ENCODE data around the gene MRPL54.
A peak's percentile ranks its signal among the peaks of the same experiment; 100 is the strongest.

The MRPL54 gene

DNA sequence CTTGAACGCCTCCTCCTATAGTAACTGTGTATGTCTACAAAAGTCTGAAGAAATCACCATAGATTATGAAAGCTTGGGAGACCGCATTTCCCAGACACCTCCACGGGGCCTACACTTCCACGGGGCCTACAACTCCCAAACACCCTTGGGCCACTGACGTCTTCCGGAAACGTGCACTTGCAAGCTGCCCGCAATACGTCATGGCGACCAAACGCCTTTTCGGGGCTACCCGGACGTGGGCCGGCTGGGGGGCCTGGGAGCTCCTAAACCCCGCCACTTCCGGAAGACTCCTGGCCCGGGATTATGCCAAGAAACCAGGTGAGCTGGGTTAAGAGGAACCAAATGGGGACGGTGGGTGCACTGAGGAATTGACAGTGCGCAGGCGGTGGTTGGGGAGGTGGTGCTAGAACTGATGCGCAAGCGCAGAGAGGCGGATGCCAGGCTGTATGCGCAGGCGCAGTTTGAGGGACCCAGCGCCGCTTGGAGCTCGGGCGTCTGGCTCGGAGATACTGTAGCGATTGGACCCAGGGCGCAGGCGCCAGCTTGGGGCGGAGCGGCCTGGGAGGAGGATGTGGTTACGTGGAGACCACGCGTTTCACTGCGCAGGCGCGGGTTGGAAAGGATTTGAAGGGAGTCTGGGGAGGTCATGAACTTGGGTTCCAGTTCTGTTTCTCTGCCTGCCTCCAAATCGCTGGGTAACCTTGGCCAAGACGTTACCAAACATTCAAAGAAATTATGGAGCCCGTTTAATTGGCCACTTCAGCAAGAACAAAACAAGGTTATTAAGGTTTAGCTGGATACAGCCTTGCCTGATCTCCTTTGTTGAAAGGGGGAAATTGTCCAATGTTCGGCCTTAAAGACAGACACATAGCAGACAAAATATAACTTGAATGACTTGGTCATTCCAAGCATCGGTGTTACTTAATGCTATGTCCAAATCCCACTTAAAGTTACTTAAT is at the start of gene MRPL54:
TSS of gene MRPL54 (plus strand) at position 182 of the 959 bp plus-strand sequence. CDS start at position 201, 19 bp downstream.
- DNase-seq (ENCODE audit: low read depth in 3 of 3) = peak; percentile 97 to 99 (median 98)

DNA sequence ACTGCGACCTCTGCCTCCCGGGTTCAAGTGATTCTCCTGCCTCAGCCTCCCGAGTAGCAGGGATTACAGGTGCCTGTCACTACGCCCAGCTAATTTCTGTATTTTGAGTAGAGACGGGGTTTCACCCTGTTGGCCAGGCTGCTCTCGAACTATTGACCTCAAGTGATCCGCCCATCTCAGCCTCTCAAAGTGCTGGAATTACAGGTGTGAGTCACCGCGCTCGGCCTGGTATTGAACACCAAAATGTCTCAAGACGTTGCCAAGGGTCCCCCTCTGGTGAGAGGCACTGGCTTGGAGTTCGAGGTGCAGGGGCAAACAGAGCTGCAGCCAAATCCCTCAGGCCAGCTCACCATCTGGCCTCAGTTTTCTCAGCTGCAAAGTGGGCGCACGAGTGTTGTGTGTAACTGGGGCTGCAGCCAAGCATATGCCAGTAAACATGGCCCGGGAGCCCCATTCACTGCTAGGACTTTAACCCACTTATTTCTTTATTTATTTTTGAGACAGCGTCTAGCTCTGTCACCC is 46.3 kb upstream of the MRPL54 start:
- DNase-seq (ENCODE audit: low read depth in 3 of 3) = no peak

DNA sequence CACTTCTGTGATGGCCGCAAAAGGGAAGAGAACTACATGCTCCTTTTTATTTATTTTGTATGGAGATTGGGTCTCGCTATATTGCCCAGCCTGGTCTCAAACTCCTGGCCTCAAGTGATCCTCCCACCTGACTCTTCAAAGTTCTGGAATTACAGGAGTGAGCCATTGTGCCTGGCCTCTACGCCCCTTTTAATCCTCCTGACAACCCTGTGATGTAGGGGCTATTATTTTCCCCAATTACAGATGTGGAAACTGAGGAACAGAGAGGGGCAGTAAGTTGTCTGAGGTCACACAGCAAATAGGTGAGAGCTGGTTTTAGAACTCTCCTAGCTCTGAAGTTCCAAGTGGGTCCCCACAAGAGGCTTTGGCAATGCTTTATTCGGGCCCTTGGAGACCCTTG is 42.6 kb upstream of the MRPL54 start:
- no peak for DNase-seq (ENCODE audit: low read depth in 3 of 3)

DNA sequence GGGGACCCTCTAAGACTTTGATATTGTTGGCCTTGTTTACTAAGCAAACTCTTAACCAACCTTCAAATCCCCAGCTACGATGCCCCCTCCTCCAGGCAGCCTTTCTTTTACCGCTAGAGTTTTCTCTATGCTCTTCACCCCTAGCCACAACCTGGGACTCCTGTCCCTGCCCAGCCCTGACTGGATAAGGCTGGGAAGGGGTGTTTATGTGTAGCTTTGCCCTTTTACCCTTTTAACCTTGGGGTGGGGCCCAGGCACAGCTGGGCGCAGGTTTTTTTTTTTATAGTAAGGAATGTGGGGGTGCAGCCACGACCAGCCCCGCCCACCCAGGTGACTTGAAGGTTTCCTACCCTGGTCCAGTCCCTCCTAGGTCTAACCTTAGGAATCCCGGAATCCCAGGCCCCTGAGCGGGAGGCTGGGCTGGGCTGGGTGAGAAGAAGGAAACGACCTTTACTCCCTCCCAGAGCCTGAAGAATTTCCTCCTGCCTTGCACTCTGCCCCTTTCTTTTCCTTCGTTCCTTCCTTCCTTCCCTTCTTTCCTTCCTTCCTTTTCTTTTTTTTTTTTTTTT is 42.0 kb upstream of the MRPL54 start:
- DNase-seq (ENCODE audit: low read depth in 3 of 3) = no peak

DNA sequence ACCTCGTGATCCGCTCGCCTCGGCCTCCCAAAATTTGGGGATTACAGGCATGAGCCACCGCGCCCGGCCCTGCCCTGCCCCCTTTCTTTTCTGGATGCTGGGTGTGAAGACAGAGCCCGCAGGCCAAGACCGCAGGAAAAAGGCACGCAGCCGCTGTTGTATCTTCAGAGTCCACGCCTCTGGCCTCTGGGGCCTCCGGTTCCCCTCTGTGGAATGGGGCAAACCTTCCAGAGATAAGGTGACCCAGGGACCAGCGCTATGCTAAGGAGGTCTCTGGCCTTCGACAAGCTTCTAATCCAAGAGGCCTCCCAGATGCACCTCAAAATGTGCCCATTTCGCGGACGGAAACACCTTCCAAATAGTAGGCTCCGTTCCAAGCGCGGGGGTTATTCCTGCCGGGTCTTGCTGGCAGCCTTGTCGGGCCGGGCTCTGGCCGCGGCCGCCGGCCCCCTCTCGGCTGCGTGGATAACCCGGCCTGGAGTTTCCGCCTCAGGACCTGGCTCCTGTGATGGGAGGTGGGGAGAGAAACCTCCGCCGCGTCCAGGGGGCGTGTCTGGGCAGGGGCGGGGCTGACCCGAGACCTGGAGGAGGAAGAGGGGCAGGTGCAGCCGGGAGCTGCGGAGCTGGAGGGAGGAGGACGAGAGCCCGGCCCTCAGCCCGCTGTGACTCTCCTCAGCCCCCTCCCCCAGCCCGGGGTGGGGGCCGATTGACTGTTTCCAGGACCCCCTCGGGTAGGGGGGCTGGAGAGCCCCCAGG is 41.2 kb upstream of the MRPL54 start:
- peak; percentile 80 to 87 (median 84) for DNase-seq (ENCODE audit: low read depth in 3 of 3)

DNA sequence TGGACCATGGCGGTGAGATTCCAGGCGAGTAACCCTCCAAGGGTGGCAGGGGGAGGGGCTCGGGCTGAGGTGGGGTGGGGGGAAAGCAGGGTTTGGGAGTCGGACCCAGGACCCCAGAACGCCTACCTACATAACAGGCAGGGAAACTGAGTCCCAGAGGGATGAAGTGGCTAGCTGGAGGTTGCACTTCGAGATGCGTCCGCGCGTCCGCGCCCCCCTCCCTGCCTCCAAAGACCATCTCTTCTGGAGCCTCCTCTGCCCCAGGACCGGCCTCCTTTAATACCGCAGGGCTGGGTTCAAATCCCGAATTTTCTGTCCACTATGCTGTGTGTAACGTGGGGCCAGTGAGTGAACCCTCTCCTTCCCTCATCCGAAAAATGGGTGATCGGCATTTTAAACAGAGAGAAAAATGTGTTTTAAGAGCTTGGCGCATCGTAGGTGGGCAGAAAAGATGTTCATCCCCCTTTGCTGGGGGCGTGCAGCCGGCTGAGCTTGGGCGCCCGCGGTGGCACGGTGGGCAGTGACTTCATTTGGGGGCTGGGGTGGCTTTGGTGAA is 40.5 kb upstream of the MRPL54 start:
- DNase-seq (ENCODE audit: low read depth in 3 of 3) = no peak

DNA sequence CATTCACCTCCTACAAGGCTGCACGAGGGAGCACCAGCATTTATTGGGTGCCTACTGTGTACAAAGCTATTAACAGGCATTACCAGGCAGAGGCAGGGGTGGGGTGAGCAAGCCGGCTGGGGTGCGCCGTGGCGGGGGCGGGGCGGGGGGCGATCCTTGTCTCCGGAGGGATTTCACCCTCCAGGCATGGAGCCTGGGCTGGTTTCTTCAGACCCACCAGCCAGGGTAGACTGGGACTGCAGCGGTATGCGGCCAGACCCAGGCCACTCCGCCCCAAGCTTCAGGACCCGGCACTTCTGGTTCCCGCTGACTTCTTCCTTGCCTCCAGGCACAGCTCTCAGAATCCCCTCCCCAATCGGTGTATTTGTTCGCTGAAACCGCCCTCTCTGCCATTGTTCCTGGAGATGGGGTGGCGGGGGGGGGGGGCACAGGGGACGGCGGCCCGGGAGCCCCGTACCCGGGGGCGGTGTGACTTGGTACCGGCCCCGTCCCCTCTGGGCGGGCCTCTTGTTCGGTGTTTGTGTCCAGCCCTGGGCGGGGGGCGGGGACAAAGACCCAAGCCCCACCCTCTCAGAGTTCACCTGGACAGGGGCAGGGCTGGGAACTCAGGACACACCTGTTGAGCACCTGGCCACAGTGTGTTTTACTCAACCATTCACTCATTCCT is 39.9 kb upstream of the MRPL54 start:
- no peak for DNase-seq (ENCODE audit: low read depth in 3 of 3)

DNA sequence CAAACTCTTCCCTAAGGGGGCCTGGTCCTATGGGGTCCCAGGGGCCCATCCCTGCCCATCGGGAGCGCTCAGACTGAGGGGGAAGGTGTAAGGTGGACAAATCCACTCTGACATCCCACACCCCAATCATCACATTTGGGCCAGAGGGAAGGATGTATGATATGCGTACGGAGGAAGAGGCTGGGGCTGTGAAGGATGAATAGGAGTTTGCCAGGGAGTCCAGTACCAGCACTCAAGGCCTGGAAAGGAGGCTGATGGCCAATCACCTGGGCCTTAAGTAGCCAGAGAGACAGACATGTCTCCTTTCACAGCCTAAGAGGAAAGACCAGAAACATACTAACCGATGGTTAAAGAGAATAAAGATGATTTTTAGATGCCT is 39.4 kb upstream of the MRPL54 start:
- no peak for DNase-seq (ENCODE audit: low read depth in 3 of 3)

DNA sequence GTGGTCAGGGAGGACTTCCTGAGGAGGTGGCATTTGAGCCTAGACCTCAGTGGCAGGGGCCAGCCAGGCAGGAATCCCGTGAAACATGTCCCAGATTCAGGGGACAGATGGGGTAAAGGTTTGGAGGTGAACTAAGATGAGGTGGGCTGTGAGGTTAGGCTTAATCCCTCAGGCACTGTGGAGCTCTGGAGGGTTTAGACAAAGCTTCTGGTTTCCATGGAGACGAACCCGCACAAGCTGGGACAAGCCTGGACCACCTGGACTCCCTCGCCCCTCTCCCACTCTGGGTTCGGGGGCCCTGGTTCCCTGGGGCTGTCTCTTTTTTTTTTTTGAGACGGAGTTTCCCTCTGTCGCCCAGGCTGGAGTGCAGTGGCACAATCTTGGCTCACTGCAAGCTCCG is 38.6 kb upstream of the MRPL54 start:
- no peak for DNase-seq (ENCODE audit: low read depth in 3 of 3)

DNA sequence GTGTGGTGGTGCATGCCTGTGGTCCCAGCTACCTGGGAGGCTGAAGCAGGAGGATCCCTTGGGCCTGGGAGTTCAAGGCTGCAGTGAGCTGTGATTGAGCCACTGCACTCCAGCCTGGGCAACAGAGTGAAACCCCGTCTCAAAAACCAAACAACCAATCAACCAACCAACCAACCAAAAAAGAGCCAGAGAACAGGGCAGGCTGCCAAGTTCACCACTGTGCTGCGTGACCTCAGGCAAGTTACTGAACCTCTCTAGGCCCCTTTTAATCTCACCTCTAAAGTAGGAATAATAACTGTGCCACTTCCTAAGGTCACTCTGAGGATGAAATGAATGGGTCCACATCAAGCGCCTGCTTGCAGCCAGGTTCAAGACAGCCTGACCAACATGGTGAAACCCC is 37.4 kb upstream of the MRPL54 start:
- DNase-seq (ENCODE audit: low read depth in 3 of 3) = no peak

DNA sequence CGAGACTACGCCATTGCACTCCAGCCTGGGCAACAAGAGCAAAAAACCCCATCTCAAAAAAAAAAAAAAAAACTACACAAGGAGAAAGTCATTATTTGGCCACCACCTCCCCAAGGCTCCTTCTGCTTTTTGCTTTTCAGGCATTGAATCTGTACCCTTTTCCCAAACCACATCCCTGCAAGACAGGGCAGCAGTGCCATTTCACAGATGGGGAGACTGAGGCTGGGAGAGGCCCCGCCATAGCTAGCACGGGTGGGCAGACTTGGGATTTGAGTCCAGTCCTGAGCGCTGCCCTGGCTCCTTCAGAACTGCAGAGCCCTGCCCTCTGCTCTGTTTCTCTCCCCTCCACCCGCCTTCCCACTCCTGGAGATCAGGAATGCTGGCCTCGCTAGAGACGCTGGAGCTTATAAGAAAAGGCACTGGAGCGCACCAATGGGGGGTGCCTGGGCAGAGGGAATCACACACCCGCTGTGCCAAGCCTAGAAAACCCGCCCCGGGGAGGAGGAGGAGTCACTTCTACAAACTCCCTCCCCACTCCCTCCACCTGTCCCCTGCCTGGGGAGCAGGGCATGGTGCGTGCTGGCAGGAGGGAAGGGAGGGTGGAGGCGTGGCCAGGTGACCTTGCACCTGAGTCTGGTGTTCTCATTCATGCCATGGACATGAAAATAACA is 36.7 kb upstream of the MRPL54 start:
- no peak for DNase-seq (ENCODE audit: low read depth in 3 of 3)

DNA sequence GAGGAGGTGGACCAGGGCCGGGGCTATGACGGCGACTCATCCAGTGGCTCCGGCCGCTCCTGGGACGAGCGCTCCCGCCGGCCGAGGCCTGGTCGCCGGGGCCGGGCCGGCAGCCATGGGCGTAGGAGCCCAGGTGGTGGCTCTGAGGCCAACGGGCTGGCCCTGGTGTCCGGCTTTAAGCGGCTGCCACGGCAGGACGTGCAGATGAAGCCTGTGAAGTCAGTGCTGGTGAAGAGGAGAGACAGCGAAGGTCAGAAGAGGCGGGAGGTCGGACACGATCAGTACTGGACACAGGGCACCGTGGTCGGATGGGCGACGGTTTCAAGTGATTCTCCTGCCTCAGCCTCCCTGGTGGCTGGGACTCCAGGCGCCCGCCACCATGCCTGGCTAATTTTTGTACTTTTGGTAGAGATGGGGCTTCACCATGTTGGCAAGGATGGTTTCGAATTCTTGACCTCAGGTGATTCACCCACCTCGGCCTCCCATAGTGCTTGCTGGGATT is 32.0 kb upstream of the MRPL54 start:
- no peak for DNase-seq (ENCODE audit: low read depth in 3 of 3)

DNA sequence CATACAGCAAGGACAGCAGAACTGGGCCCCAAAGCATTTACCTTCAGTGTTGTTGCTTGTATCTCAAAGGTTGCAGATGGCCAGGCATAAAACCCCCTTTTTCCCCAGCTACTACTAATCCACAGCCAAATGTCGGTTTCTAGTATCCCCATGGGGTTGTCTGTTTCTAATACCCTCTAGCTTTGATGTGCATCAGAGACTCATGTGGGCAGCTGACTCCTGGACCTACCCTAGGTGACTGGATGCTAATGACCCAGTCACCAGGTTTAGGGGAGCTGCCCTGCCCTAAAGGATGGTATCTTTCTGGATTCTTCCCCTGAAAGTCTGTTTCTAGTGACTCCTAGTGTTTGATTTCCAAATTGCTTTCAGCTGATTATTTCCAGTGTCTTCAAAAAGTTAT is 30.4 kb upstream of the MRPL54 start:
- no peak for DNase-seq (ENCODE audit: low read depth in 3 of 3)

DNA sequence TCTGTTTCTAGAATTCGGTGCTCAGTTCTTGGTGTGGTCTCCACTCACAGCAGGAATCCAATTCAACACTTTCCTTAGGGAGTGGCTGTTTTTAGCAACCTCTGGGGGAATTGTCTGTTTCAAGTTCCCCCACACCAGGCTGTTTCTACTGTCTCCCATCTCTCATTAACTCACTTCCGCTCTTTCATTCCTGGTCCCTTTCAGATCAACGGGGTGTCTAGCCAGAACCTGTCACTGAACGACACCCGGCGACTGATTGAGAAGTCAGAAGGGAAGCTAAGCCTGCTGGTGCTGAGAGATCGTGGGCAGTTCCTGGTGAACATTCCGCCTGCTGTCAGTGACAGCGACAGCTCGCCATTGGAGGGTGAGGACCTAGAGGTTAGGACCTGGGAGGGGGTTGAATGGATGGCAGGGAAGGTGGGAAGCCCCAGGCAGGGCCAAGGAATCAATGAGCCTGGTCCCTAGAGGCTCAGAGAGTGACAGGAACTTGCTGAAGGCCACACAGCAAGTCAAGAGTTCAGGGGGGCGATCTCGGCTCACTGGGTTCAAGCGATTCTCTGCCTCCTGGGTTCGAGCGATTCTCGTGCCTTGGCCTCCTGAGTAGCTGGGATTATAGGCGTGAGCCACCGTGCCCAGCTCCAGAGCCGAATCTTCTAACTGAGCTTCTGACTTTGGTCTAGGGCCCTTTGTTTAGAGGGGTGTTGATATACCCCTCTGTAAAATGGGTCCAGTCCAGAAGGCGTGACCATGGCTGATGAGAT is 28.8 kb upstream of the MRPL54 start:
- DNase-seq (ENCODE audit: low read depth in 3 of 3) = no peak

DNA sequence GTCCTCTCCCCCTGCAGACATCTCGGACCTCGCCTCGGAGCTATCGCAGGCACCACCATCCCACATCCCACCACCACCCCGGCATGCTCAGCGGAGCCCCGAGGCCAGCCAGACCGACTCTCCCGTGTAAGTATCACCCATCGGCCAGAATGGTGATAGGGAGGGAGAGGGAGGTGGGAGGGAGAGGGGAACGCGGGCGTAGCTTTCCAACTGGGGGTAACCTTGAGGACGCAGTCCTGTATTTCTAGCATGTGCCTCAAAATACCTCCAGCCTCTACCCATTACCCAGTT is 28.2 kb upstream of the MRPL54 start:
- DNase-seq (ENCODE audit: low read depth in 3 of 3) = no peak

DNA sequence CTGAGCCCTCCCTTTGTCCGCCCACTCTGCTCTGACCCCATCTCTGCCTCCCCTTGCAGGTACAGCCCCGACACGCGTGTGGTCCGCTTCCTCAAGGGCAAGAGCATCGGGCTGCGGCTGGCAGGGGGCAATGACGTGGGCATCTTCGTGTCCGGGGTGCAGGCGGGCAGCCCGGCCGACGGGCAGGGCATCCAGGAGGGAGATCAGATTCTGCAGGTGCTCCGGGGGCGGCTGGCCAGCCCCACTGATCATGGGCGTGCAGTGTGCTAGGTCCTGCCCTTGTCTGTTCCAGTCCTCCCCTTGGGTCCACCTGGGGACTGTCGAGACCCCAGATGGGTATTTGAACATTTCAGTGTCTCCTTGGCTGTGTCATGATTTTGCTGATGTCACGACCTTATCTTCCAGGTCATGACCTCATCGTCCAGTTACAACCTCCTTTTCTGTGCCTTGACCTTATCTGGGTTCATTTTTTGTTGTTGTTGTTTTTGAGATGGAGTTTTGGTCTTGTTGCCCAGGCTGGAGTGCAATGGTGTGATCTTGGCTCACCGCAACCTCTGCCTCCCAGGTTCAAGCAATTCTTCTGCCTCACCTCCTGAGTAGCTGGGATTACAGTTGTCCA is 26.3 kb upstream of the MRPL54 start:
- no peak for DNase-seq (ENCODE audit: low read depth in 3 of 3)

DNA sequence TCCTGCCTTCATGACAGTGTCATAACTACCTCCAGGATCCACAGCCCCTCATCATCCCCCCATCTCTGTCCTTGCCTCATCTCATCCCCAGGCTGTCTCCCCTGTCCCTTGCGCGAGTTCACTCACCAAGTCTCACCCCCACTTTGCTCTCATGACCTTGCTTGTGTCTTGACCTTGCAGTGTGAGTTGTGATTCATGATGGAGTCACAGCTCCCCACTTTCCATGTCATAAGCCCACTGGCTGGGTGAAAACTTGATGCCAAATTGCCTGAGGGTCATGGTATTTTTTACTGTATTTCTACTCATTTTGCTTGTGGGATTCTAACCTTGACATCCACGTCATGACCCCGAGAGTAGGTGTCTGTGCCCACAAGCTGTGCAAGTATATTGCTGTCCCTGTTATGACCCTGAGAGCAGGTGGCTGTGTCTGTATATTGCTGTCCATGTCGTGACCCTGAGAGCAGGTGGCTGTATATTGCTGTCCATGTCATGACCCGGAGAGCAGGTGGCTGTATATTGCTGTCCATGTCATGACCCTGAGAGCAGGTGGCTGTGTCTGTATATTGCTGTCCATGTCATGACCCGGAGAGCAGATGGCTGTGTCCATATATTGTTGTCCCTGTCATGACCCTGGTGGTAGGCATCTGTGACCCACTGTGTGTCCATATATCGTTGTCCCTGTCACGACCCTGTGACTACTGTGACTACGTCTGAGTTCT is 24.8 kb upstream of the MRPL54 start:
- no peak for DNase-seq (ENCODE audit: low read depth in 3 of 3)

DNA sequence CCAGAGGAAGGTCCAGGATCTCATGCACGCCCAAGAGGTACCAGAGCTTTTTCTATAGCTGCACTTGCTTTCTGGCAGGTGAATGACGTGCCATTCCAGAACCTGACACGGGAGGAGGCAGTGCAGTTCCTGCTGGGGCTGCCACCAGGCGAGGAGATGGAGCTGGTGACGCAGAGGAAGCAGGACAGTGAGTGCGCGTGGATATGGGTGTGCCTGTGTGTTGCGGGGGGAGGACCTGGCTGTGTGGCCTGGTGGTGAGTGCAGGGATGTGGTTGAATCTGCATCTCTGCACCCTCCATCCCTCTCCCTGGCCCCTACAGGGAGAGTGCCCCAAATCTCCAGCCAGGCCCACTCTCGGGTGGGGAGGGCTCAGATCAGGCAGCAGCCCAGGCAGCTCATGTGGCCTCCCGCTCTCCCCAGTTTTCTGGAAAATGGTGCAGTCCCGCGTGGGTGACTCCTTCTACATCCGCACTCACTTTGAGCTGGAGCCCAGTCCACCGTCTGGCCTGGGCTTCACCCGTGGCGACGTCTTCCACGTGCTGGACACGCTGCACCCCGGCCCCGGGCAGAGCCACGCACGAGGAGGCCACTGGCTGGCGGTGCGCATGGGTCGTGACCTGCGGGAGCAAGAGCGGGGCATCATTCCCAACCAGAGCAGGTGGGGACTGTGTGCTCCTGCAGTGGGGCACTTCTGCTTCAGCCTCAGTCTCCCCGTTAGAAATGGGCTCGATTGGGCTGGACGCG is 23.8 kb upstream of the MRPL54 start:
- DNase-seq (ENCODE audit: low read depth in 3 of 3) = no peak
